ENCODE data around the gene NUPR1. TPM values are rescaled to one million over a fixed set of nuclear protein-coding genes. Genes with fewer than 3 reads are reported as not detected.
A peak's percentile ranks its signal among the peaks of the same experiment; 100 is the strongest.

The NUPR1 gene
- total RNA-seq, 4 donors from 2014 or later = 32.8 to 52.8 (median 41.1) TPM

GRCh38 chr16:28555561-28555960, 16.8 kb upstream of the NUPR1 start:
- no peak overlapping the region for H3K27ac ChIP-seq
- ATAC-seq = no peak
- no peak overlapping the region for H3K4me3 ChIP-seq
- H3K4me1 ChIP-seq = peaks cover 0 to 38% (median 7%) of the 10 kb centered on the region in 3 donors
- 90 to 91% methylated on average over 2 of the region's 2 CpGs for WGBS, 2 donors (ENCODE audit: low coverage in 1 of 2)
- peaks cover 0 to 39% of the 10 kb centered on the region in 2 donors for H3K36me3 ChIP-seq
- H3K27me3 ChIP-seq = no peaks in the 10 kb centered on the region
- no peaks in the 10 kb centered on the region for H3K9me3 ChIP-seq
- TF ChIP-seq CTCF (IDR thresholded peaks at IDR 0.05) (no peak), POLR2A (IDR thresholded peaks at IDR 0.05) (no peak), EP300 (IDR thresholded peaks at IDR 0.05) (no peak), POLR2AphosphoS5 (IDR thresholded peaks at IDR 0.05) (no peak)

- peak overlapping the region; percentile 40 to 63 for H3K4me3 ChIP-seq
- 60 to 70% methylated on average over 3 to 9 of the region's 15 CpGs for WGBS, 2 donors (ENCODE audit: low coverage in 1 of 2)
- no peaks in the 10 kb centered on the region for H3K9me3 ChIP-seq
- H3K36me3 ChIP-seq = peaks cover 0 to 37% of the 10 kb centered on the region in 2 donors
- ATAC-seq = no peak
- peak overlapping the region in 3 of 4 donors; percentile 90 to 97 (median 94) for H3K27ac ChIP-seq
- TF ChIP-seq POLR2AphosphoS5 (IDR thresholded peaks at IDR 0.05) (no peak), EP300 (IDR thresholded peaks at IDR 0.05) (no peak), CTCF (IDR thresholded peaks at IDR 0.05) (no peak), POLR2A (IDR thresholded peaks at IDR 0.05) (no peak)
- H3K4me1 ChIP-seq = peaks cover 0 to 38% (median 7%) of the 10 kb centered on the region in 3 donors
- no peaks in the 10 kb centered on the region for H3K27me3 ChIP-seq
Measured at GRCh38 chr16:28554634-28555423, 16.1 kb upstream of the NUPR1 start.

GRCh38 chr16:28553776-28554633, 15.2 kb upstream of the NUPR1 start, which contains the start of gene SGF29:
Gene SGF29, plus strand, starts transcription at chr16:28553920. Its CDS starts 27,150 bp downstream, at chr16:28581070.
- Histone ChIP-seq H3K4me1 (peaks cover 0 to 38% (median 7%) of the 10 kb centered on the region in 3 donors), H3K36me3 (peaks cover 0 to 29% of the 10 kb centered on the region in 2 donors), H3K27ac (peak within 1 kb of the TSS; percentile 62 to 97 (median 92)), H3K27me3 (no peaks in the 10 kb centered on the region), H3K9me3 (no peaks in the 10 kb centered on the region), H3K4me3 (peak within 1 kb of the TSS; percentile 40 to 63)
- peak; percentile 96 for ATAC-seq
- TF ChIP-seq EP300 (IDR thresholded peaks at IDR 0.05) = no peak
- TF ChIP-seq POLR2AphosphoS5 (IDR thresholded peaks at IDR 0.05) = peak; percentile 98
- peak; percentile 82 to 96 for TF ChIP-seq POLR2A (IDR thresholded peaks at IDR 0.05)
- TF ChIP-seq CTCF (IDR thresholded peaks at IDR 0.05) = peak in 3 of 4 experiments; percentile 21 to 66 (median 22)
- WGBS, 2 donors (ENCODE audit: low coverage in 1 of 2) = 1 to 3% methylated on average over 14 to 34 of the region's 88 CpGs

- ATAC-seq = no peak
- TF ChIP-seq EP300 (IDR thresholded peaks at IDR 0.05) (no peak), CTCF (IDR thresholded peaks at IDR 0.05) (peak in 3 of 4 experiments; percentile 53 to 66 (median 64))
- H3K27me3 ChIP-seq = peaks cover 5% of the 10 kb centered on the region
- H3K27ac ChIP-seq = no peak overlapping the region
- peaks cover 0 to 10% (median 0%) of the 10 kb centered on the region in 3 donors for H3K4me1 ChIP-seq
- no peaks in the 10 kb centered on the region for H3K36me3 ChIP-seq
- 35 to 50% methylated on average over 9 to 11 of the region's 11 CpGs for WGBS, 2 donors (ENCODE audit: low coverage in 1 of 2)
- no peaks in the 10 kb centered on the region for H3K9me3 ChIP-seq
- no peak overlapping the region for H3K4me3 ChIP-seq
Measured at GRCh38 chr16:28549301-28549899, 10.6 kb upstream of the NUPR1 start.

All from gastroesophageal sphincter (tissue), 4 donors.